Activated T-helper 1 cell treated with Interleukin-2 at 50 U/mL for 16 hours (primary cell): ENCODE data around the gene CLSTN2.

ENCODE experiments used
- DNase-seq: peaks from one replicate; pipeline ENCODE4 v3.0.0-alpha.2; 2020; ENCODE audit warnings: low read depth

CLSTN2 gene

DNA sequence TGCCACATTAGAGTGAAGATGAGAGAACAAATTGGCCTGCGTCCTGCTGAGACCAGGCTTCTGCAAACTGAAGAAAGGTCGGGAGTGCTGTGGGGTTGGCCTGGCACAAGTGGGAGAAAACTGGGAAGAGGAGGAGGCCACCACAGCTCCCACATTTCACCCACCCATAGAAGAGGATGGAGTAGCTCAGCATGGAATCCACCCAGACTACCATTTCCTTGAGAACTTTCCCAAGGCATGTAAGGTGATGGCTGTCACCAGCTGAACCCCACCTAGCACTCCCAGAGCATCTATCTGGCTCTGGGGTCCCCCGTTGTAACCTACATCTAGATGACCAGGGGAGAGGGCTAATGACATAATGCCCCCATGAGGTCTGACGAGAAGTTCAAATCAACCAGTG, 622.5 kb downstream of the CLSTN2 start:
- DNase-seq = no peak

DNA sequence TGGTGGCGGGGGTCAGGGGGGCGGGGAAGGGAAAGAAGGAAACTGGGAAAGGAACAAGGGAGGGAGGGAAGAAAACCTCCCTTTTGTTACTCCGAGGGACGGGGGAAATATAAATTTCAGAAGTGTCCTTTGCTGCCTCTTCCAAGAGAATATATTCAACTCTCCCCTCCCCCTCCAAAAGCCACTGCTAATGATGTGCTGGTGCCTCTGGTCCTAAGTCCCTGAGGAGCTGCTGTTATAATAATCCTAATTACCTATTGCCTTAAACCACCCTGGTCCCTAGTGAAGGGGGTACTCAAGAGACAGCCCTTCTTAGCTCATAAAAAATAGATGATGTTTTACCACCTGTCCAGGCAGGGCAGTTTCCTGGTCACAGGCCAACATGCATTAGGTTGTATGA, 624.6 kb downstream of the CLSTN2 start:
- no peak for DNase-seq

DNA sequence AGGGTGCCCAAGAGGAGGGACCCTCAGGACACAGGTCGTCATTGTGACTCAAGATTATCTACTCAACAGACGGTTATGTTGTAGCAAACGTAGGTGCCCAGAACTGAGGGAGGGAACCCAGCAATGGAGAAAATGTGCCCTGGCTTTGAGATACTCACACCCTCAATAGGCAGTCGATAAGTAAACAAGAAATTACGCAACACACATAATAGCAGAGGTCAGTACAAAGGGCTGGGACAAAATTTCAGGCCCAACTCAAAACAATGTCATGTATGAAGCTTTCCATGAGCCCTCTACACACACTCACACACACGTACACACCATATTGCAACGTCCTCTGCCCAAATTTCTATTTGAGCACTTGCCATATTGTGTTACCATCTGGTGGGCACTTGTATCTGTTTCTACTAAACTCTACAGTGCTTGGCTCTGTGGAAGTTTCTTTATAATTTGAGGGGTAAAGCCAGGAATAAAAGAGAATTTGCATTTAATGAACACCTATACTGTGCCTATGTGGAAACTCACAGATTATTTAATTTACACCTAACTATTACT, 628.3 kb downstream of the CLSTN2 start:
- no peak for DNase-seq

DNA sequence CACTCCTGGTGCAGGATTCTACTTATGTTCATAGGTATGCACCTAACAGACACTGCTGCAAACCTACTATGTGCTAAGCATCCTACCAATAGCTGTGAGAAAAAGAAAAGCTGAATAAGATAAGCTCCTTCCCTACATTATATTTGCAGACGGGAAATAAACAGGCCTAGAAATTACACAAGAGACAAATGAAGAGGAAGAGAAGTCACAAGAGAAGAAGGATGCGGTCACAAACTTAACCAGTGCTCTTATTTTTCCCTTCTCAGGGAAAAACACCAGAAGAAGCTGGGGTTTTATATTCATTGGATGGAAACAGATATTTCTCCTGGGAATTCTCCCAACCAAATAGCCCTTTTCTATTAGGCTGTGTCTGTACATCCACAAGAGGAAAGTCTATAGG, 633.1 kb downstream of the CLSTN2 start:
- DNase-seq = no peak

DNA sequence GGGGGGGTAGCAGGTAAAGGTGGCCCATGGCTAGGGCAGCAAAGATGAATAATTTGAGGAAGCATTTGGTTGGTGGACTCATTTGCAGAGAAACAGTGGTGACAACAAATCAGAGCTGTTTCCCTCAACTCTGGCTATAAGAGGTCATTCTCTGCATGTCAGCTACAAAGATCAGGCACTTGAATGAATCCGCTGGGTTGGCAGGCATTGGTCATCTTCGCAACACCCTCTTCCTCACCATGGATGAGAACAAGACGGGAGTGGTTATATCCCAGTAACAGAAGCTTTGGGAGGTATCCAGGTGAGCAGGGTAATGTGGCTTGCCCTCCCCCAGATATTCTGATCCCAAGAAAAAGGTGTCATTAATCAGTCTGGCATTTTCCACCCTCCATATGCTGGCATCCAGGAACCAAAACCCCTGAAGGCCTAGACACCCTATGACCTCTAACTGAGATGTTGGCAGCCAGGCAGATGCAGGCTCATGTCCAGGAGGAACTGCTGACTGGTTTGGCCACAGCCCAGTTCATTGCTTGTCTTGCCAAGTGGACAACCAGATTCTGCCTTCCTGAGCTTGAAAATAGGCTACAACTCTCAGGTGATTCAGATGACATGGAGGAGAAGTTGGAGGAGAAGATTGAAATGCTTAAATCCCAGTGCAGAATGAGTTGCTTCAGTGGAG, 634.0 kb downstream of the CLSTN2 start:
- no peak for DNase-seq

DNA sequence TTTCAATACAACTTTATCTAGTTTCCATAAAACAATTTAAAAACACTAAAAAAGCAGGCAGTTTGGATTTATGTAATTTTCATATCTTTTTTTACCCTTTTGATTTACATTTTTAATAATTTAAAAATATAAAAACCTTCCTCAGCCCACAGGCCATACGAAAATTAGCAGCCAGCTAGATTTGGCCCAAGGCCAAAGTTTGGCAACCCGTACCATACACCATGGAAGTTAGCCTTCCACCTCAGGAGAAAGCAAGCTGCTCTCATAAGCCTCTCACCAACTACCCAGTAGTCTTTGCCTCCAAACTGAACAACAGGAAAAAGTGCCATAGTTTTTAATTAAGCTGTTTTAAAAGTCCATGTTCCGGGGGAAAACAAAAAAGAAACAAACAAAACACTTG, 635.6 kb downstream of the CLSTN2 start:
- no peak for DNase-seq

DNA sequence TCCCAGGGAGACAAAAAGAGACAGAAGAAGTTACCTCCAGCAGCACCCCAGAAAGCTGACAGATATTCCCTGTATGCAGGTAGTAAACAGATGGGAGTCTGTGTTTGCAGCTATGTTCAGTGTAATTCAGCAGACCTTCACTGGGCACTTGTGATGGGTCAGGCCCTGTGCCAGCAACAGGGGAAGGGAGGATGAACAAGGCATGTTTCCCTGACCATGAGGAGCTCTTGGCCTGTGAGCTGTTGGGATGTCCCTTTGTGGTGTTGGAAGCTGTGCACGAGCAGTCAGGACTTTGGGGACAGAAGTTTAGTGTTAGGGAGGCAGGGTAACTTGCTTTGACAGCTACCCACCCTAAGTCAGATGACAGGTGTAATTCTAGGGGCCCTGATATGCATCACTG, 636.9 kb downstream of the CLSTN2 start:
- DNase-seq = no peak

DNA sequence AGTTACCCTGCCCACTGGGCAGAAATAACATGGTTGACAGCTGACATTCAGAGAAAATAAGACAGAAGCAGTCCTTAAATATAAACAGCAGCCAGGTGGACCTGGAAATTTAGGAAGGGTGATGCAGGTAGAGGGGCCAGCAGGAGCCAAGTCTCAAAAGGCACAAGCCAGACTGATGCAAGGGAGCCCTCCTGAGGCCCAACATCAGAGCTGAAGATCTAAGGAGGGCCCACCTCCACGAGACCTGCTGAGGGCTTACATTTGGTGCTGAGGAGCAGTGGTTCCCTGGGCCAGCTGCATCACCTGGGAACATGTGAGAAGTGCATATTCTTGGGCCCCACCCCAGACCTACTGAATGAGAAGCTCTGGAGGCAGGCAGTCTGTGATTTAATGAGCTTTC, 637.3 kb downstream of the CLSTN2 start:
- no peak for DNase-seq

DNA sequence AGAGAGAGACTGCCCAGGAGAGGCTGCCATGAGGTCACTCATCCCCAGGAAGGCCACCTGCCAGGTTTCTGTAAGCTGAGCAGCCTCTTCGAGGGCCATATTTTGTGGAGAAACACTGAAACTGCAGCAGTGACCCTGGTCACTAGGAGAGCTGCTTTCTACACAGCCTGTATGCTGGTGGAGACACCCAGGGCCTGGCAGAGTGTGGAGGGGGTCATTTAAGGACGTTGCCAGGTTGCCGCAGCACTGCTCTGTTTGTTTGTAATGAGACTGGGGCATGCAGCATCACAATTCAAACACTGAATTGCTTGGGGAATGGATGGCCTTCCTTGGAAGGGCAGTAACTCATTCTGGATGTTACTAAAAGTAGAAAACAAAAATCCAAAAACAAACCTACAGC, 638.0 kb downstream of the CLSTN2 start:
- no peak for DNase-seq

DNA sequence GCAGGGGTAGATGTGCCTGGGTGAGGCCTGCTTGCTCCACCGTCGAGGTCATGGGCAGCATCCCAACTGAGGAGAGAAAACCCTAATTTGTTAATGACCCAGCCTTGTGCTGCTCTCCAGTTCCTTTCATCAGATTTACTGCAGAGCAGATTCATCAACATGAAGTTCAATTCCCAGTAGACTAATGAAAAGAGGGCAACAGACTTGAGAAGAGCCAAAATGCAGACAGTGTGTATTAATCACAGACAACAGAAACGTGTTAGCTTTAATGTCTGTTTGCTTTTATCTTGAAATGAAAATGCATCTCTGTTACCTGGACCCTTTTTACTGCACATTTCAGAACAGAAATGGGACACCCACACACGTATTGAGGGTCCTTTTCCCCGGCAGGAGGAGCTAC, 639.4 kb downstream of the CLSTN2 start:
- no peak for DNase-seq

DNA sequence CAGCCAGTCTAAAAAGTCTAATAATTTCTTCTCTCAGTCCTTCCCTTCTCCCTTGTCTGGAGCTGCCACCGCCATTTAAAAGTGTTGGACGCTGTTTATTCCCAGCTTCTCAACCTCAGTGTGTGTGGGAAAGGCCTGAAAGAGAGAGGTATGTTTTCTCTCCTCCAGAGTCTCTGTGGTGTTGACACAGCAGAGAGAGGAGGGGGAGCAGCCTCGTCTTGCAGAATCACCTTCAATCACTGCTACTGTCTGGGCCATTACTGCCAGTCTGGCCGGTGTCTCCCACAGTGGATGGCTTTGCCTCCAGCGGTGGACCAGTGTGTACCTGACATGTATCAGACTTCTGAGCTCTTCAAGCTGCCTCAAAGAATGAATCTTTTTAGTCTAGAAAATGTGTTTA, 641.5 kb downstream of the CLSTN2 start:
- DNase-seq = no peak

DNA sequence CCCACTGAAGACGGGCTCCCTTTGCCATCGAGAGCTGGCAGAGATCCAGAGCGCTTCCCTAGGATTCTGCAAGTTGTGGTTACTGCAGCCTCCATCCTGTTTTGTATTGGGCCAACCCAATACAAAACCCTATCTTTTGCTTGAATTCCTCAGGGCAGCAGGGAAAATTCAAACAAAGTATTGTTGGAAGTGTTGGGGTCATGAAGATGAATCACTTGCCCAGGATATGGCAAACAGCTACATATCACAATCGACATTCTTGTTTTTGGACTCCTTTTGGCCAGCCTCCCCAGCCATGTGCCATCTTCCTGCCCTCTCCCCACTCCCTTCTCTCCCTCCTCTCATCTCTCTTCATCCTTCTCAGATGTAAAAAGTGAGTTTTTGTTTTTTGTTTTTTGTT, 642.9 kb downstream of the CLSTN2 start:
- no peak for DNase-seq

DNA sequence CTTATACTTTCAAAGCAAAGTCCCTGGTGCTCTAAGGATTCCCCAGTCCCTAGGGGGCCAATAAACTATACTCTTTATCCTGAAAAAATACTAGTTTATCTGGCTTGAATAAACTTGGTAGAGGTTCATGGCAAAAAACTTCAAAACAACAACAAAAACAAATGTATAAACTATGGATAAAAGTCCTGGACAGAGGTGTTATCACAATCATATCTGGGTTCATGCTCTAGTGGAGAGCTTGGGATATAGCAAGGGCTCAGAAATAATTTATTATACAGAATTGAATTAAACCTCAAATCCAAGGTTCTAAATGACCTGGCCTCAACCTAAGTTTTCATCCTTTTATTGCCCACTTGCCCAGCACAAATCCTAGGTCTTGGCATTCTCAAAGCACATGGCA, 644.3 kb downstream of the CLSTN2 start:
- no peak for DNase-seq

DNA sequence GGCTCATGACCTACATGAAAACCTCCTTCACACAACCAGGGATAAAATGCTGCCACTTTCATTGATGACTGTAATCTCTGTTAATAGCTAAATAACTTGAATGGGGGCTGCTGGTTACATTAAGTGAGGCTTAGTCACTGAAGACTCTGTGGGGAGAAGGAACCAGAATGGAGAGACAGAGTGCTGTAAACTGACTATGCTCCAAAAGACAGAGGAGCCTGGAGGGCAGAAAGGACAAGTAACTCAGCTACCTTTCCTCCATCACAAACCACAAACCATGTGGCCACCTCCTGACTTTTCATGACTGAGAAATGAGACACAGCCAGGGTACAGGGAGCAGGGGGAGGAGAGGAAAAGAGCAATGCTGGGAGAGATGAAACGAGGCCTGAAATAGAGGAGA, 645.8 kb downstream of the CLSTN2 start:
- DNase-seq = no peak

DNA sequence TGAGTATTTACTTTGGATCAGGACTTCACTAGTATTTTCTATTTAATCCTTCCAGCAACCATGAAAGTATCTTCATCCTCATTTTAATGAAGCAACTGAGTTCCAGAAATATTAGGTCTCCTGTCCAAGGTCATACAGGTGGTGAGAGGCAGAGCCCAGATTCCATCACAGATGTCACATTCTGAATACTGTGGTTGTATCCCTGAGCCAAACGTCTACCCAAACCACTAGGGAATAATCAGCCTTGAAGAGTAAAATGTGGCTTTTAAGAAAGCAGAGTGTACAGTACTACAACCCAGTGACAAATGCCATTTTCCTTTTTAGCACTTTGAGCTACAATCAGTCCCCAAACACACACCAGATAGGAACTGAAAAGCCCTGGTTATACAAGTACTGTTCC, 649.6 kb downstream of the CLSTN2 start:
- no peak for DNase-seq

DNA sequence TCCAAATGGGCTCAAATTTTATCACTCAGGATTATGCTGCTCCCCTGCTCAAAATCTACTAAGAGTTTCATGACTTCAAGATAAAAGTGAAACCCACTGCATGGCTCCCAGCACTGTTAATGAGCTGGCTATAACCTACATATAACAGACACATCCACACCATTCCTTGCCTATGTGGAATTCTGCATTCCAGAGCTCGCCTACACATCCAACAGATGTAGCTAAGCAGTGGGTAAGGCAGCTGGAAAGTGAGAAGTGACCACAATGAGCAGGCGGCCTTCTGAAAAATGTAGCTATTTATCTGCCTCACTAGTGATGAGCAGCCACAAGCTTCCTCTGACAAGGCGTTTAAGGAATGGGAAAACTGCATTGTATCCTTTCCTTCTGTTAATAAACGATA, 650.8 kb downstream of the CLSTN2 start:
- no peak for DNase-seq

DNA sequence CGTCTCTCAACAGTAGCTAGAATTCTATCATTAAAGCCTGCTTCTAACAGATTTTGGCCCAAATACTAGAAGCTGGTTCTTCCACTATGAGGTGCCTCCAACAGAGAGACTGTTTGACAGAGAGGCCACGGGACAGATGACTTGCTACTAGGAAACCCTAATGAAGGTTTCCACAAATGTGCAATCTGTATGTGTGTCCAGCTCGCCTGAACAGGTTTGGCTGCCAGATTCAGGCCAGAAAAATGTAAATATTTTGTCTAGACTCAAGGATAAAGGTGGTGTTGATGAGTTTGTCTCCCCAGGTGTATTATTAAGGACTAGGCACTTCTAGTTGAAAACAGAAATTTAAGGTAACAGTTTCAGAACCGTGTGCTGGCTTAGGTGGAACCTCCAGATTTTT, 651.3 kb downstream of the CLSTN2 start:
- no peak for DNase-seq

DNA sequence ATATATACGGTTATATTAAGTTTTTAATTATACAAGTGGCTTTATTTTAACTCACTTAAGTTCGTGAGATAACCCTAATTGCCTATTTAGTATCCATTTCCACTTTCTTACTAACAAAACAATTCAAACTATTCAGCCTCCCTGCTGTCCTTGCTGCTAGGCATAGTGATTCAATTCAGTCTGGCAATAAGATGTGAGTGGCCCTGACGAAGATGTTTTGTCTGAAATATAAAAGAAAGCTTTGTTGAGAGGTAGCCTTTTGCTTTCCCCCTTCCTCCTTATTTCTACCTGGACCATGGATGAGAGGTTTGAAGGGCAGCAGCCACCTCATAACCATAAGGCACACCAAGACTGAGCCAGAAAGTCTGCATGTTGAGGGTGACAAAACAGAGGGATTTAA, 653.6 kb downstream of the CLSTN2 start:
- DNase-seq = no peak

DNA sequence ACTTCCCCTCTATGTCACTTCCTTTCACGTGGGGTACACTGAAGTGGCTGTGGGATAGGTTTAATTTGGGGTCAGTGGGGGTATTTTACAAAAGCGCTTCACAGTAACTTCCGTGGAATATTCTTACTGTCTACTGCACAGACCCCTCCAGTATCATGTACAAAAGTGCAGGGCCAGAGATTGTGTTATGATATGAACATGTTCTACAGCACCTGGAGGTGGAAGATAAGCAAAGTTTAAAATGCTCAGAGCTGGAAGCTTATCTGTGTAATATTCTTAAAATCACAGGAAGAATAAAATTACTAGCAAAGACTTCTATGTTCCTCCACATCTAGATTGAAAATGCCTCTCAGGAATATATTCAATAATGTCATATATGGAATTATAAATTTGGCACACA, 658.8 kb downstream of the CLSTN2 start:
- DNase-seq = no peak

DNA sequence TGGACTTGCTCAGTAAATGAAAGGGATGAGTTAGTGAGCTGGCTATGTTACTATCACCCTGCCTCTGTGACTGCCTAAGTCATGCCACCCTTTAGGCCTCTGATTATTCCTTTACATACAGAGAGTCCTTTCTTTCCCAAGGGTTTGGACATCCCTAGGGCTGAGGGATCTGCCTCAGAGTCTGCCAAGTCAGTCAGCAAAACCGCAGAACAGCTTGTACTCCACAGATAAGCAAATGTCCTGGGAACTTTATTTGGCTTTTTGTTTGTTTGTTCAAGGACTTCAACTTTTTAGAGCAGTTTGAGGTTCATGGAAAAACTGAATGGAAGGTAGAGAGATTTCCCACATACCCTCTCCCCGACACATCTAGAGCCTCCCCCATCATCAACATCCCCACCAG, 660.3 kb downstream of the CLSTN2 start:
- DNase-seq = no peak

DNA sequence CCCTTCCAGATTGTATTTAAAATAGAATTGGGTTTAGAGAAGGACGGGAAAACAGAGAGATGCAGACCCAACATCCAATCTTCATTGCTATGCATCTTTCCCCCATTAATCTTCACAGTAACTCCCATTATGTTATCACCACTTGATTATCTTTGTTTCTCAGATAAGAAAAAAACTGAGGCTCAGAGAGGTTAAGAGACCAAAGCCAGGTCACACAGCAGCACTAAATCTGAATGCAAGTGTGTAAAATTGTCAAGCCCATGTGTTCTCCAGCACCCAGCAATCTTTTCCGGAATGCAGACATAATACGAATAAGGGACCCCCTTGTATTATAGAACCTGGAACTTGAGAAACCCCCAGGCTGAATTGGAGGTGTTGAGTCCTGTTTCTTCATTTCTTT, 662.4 kb downstream of the CLSTN2 start:
- no peak for DNase-seq

DNA sequence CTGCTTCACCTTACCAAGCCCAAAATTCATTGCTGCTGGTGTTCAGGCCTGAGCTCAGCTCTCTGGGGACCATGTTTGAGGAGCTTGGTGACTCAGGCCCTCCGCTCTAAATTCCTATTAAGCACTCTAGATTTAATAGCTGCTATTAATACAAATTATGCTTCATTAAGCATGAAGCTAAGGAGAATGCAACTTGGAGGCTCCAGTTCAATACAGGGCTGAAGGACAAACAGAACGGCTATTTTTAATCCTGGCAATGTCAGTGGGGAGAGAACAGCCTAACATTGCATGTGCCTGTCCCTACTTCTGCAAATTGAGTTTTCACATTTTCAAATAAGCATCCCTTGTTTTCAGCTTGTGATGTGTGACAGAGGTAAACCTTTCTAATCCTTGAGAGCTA, 662.8 kb downstream of the CLSTN2 start:
- DNase-seq = no peak

DNA sequence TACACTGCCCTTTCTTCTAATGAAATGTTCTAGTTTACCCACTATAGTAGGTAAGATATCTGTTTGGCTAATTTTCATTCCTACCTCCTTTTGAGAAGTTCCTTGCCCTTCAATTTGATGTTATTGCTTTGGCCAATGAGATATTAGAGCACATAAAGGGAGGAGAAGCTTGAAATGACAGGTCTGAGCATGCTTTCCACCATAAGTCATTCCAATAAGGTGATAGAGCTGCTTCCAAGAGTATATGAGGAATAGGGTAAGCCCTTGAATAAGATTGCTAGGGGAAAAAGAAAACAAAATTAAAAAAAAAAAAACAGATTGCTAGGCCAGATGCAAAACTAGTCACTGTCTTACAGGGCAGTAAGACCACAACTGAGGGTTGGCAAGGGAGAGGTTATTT, 664.0 kb downstream of the CLSTN2 start:
- no peak for DNase-seq

DNA sequence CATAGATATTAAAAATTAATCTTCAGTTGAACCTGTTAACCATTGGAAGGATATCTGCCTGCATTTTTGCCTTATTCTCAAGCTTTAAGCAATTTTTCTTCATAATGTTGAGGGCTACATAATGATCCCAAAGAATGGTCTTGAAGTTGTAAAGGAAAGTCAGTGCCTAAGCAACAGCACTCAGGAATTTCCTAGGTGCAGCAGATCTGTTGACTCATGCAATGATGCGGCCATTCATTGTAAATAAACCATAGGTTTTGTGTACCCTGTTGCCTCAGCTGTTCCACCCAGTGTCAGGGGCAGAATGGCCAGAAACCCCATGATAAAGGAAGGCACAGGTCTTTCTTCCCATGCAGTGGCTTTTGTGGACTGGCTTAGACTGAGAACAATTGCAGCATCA, 664.5 kb downstream of the CLSTN2 start:
- no peak for DNase-seq

DNA sequence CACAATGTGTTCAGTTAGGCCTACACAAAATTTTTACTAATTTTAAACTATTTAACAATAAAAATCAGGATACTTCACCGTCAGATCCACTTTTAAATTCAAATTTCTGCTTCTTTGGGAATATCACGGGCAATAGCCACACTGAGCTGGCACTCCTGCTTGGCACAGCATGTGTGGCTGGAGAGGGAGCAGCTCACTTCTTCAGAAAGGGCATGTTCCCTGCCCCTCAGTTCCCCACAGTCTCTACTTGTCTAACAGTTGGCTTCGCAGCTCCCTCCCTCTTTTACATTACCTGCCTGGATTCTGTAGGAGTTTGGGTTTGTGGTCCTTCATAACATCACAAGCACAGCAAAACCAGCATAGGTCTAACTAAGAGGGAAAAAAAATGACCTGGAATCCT, 666.9 kb downstream of the CLSTN2 start:
- no peak for DNase-seq
